Measurements from ENCODE around the gene TEX261. TPM values are rescaled to one million over a fixed set of nuclear protein-coding genes. Genes with fewer than 3 reads are reported as not detected.

The TEX261 gene
- polyA plus RNA-seq, 2 donors, result 17.5 to 23.9 TPM

DNA sequence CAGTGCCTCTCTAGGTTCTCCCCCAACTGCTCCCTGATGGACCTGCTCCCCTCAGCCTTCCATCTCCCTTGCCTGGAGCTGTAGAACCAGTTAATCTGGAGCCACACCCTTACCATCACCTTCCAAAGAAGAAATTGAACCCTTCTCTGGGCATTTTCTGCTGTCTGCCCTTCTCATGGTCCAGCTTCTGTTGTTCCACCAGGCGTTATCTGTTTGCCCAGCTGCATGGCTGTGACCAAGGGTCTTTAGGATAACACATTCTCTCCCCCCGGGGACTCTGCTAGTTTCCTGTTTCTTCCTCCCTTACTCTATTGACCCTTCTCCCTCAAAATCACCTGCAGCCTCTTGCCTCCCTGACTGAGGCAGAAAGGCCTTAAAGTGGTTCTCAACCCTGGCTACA lies 19.4 kb downstream of the TEX261 start:
- Histone ChIP-seq H3K9me3 (ENCODE audit: control insufficient read depth in 2 of 2, insufficient read depth in 1 of 2, low read depth in 1 of 2, low read length in 1 of 2) (no peaks in the 10 kb centered on the region), H3K27ac (ENCODE audit: low read depth in 2 of 2, low read length in 1 of 2) (no peak overlapping the region), H3K4me3 (ENCODE audit: low read depth in 1 of 2, low read length in 2 of 2) (no peak overlapping the region), H3K27me3 (ENCODE audit: control insufficient read depth in 1 of 2, insufficient read depth in 2 of 2, low read length in 2 of 2) (no peaks in the 10 kb centered on the region), H3K36me3 (ENCODE audit: control insufficient read depth in 2 of 2, insufficient read depth in 2 of 2, low read length in 1 of 2) (no peaks in the 10 kb centered on the region), H3K4me1 (ENCODE audit: control insufficient read depth in 2 of 2, insufficient read depth in 2 of 2, low read length in 1 of 2) (peaks cover 0 to 4% of the 10 kb centered on the region in 2 donors)
- 69 to 82% methylated on average over 2 of the region's 2 CpGs for WGBS, 2 donors

DNA sequence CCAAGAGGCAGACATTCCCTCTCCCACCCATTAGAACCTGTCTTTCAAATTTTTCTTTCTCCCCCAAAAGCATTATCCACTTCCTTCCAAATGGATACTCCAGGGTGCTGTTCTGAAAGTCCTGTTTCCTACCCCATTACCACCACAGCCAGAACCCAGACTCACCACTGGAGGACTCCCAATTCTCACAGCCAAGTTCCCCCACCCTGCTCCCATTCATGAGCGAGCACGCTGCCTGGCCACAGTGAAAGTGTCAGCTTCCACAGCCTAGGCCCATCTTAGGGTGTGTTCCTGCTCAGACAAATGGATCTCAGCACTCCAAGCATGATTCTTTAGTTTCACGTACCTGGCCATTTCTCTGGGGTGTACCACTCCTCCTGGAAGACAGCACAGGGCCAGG lies 20.1 kb downstream of the TEX261 start:
- Histone ChIP-seq H3K9me3 (ENCODE audit: control insufficient read depth in 2 of 2, insufficient read depth in 1 of 2, low read depth in 1 of 2, low read length in 1 of 2) (no peaks in the 10 kb centered on the region), H3K4me3 (ENCODE audit: low read depth in 1 of 2, low read length in 2 of 2) (no peak overlapping the region), H3K4me1 (ENCODE audit: control insufficient read depth in 2 of 2, insufficient read depth in 2 of 2, low read length in 1 of 2) (peaks cover 0 to 4% of the 10 kb centered on the region in 2 donors), H3K36me3 (ENCODE audit: control insufficient read depth in 2 of 2, insufficient read depth in 2 of 2, low read length in 1 of 2) (no peaks in the 10 kb centered on the region), H3K27ac (ENCODE audit: low read depth in 2 of 2, low read length in 1 of 2) (no peak overlapping the region), H3K27me3 (ENCODE audit: control insufficient read depth in 1 of 2, insufficient read depth in 2 of 2, low read length in 2 of 2) (no peaks in the 10 kb centered on the region)
- 94% methylated on average over 3 of the region's 3 CpGs for WGBS, 2 donors

DNA sequence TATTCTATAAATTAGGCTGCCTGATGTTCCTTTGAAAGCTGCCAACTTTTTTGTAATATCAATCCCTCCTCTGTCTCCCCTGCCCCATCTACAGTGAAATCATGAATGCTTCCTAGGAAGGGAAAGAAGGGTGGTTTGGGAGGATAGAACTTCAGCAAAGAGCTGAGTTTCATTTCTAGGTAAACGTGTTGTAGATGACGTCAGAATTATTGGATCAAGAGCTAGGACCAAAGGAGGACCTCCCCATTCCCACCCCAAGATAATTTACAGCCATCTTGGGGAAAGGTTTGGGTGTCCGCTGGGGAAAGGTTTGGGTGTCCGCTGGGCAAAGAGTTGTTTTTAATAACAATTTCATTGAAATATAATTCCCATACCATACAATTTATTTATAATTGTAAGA lies 27.5 kb downstream of the TEX261 start:
- Histone ChIP-seq H3K4me3 (ENCODE audit: low read depth in 1 of 2, low read length in 2 of 2) (no peak overlapping the region), H3K9me3 (ENCODE audit: control insufficient read depth in 2 of 2, insufficient read depth in 1 of 2, low read depth in 1 of 2, low read length in 1 of 2) (no peaks in the 10 kb centered on the region), H3K4me1 (ENCODE audit: control insufficient read depth in 2 of 2, insufficient read depth in 2 of 2, low read length in 1 of 2) (no peaks in the 10 kb centered on the region), H3K27ac (ENCODE audit: low read depth in 2 of 2, low read length in 1 of 2) (no peak overlapping the region), H3K36me3 (ENCODE audit: control insufficient read depth in 2 of 2, insufficient read depth in 2 of 2, low read length in 1 of 2) (no peaks in the 10 kb centered on the region), H3K27me3 (ENCODE audit: control insufficient read depth in 1 of 2, insufficient read depth in 2 of 2, low read length in 2 of 2) (no peaks in the 10 kb centered on the region)
- WGBS, 2 donors, result 54 to 63% methylated on average over 4 of the region's 4 CpGs

DNA sequence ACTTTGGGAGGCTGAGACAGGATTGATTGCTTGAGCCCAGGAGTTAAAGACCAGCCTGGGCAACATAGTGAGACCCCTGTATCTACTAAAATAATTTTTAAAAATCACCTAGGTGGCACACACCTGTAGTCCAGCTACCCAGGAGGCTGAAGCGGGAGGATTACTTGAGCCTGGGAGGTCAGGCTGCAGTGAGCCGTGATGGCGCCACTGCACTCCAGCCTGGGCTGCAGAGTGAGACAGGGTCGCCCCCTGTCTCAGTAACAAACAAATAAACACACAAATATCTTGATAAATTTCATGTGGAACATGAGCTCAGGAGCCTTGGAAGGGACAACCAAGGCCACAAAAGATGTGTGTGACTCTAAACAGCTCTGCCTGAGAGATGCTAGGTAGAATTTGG lies 28.0 kb downstream of the TEX261 start:
- H3K27me3 ChIP-seq (ENCODE audit: control insufficient read depth in 1 of 2, insufficient read depth in 2 of 2, low read length in 2 of 2), result no peaks in the 10 kb centered on the region
- H3K9me3 ChIP-seq (ENCODE audit: control insufficient read depth in 2 of 2, insufficient read depth in 1 of 2, low read depth in 1 of 2, low read length in 1 of 2), result no peaks in the 10 kb centered on the region
- no peak overlapping the region for H3K27ac ChIP-seq (ENCODE audit: low read depth in 2 of 2, low read length in 1 of 2)
- no peak overlapping the region for H3K4me3 ChIP-seq (ENCODE audit: low read depth in 1 of 2, low read length in 2 of 2)
- 67 to 68% methylated on average over 4 of the region's 4 CpGs for WGBS, 2 donors
- no peaks in the 10 kb centered on the region for H3K4me1 ChIP-seq (ENCODE audit: control insufficient read depth in 2 of 2, insufficient read depth in 2 of 2, low read length in 1 of 2)
- H3K36me3 ChIP-seq (ENCODE audit: control insufficient read depth in 2 of 2, insufficient read depth in 2 of 2, low read length in 1 of 2), result no peaks in the 10 kb centered on the region

DNA sequence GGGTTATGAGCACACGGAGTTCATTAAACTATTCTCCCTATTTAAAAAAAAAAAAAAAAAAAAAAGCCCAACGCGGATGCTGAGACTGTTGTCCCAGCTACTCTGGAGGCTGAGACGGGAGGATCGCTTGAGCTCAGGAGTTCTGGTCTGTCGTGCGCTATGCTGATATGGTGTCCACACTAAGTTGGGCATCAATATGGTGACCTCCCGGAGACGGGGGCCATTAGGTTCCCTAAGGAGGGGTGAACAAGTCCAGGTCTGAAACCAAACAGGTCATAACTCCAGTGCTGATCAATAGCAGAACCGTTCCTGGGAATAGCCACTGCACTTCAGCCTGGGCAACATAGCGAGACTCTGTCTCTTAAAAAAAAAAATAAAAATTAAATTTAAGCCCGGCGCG lies 29.2 kb downstream of the TEX261 start:
- Histone ChIP-seq H3K4me3 (ENCODE audit: low read depth in 1 of 2, low read length in 2 of 2) (no peak overlapping the region), H3K36me3 (ENCODE audit: control insufficient read depth in 2 of 2, insufficient read depth in 2 of 2, low read length in 1 of 2) (no peaks in the 10 kb centered on the region), H3K9me3 (ENCODE audit: control insufficient read depth in 2 of 2, insufficient read depth in 1 of 2, low read depth in 1 of 2, low read length in 1 of 2) (no peaks in the 10 kb centered on the region), H3K27ac (ENCODE audit: low read depth in 2 of 2, low read length in 1 of 2) (no peak overlapping the region), H3K27me3 (ENCODE audit: control insufficient read depth in 1 of 2, insufficient read depth in 2 of 2, low read length in 2 of 2) (no peaks in the 10 kb centered on the region), H3K4me1 (ENCODE audit: control insufficient read depth in 2 of 2, insufficient read depth in 2 of 2, low read length in 1 of 2) (no peaks in the 10 kb centered on the region)
- WGBS, 2 donors, result 68 to 69% methylated on average over 13 to 14 of the region's 14 CpGs

DNA sequence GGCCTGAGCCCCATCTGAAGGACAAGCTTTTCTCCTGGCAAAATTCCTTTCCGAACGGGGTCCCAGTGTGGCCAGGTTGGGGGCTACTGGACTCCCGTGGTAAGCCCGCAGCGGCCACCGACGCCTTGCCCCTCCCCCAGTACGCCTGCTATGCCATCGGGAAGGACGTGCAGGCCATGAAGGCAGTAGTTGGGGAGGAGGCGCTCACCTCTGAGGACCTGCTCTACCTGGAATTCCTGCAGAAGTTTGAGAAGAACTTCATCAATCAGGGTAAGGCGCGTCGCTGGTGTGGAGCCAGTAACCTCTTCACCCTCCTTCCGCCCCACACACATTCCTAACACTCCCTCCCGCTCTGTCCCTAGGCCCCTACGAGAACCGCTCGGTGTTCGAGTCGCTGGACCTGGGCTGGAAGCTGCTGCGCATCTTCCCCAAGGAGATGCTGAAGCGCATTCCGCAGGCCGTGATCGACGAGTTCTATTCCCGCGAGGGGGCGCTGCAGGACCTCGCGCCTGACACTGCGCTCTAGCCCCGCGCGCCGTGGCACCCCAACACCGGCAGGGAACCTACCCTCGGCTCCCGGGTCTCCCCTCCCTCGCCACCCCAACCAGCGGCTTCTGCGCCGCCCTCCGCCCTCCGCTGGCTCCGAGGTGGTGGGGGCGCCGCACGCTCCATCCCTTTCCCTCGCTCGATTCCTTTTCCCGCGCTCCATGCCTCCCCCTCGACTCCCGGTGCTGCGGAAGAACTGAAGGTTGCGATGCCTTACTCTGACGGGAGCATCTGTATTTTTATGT lies 29.9 kb downstream of the TEX261 start:
- Histone ChIP-seq H3K36me3 (ENCODE audit: control insufficient read depth in 2 of 2, insufficient read depth in 2 of 2, low read length in 1 of 2) (no peaks in the 10 kb centered on the region), H3K27ac (ENCODE audit: low read depth in 2 of 2, low read length in 1 of 2) (no peak overlapping the region), H3K4me1 (ENCODE audit: control insufficient read depth in 2 of 2, insufficient read depth in 2 of 2, low read length in 1 of 2) (no peaks in the 10 kb centered on the region), H3K9me3 (ENCODE audit: control insufficient read depth in 2 of 2, insufficient read depth in 1 of 2, low read depth in 1 of 2, low read length in 1 of 2) (no peaks in the 10 kb centered on the region), H3K27me3 (ENCODE audit: control insufficient read depth in 1 of 2, insufficient read depth in 2 of 2, low read length in 2 of 2) (no peaks in the 10 kb centered on the region), H3K4me3 (ENCODE audit: low read depth in 1 of 2, low read length in 2 of 2) (peak overlapping the region; percentile 42 to 43)
- WGBS, 2 donors, result 6 to 8% methylated on average over 57 to 59 of the region's 59 CpGs

DNA sequence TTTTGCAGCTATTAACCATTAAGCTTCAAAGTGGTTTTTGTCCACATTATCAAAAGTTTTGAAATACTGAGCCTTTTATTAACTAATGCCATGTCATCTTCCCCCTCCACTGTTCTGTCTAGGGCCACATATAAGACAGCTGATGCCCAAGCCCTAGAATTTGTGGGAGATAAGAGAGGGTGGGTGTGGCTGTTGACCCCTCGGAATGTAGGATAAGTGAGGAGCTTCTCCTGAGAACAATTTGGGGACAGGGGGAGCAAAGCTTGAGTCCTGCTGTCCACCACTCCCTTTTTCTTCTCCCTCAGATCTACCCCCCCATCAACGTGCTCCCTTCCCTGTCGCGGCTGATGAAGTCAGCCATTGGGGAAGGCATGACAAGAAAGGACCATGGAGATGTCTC lies 30.5 kb downstream of the TEX261 start:
- Histone ChIP-seq H3K27me3 (ENCODE audit: control insufficient read depth in 1 of 2, insufficient read depth in 2 of 2, low read length in 2 of 2) (no peaks in the 10 kb centered on the region), H3K4me3 (ENCODE audit: low read depth in 1 of 2, low read length in 2 of 2) (no peak overlapping the region), H3K27ac (ENCODE audit: low read depth in 2 of 2, low read length in 1 of 2) (no peak overlapping the region), H3K4me1 (ENCODE audit: control insufficient read depth in 2 of 2, insufficient read depth in 2 of 2, low read length in 1 of 2) (no peaks in the 10 kb centered on the region), H3K36me3 (ENCODE audit: control insufficient read depth in 2 of 2, insufficient read depth in 2 of 2, low read length in 1 of 2) (no peaks in the 10 kb centered on the region), H3K9me3 (ENCODE audit: control insufficient read depth in 2 of 2, insufficient read depth in 1 of 2, low read depth in 1 of 2, low read length in 1 of 2) (no peaks in the 10 kb centered on the region)
- 61 to 67% methylated on average over 4 of the region's 4 CpGs for WGBS, 2 donors

DNA sequence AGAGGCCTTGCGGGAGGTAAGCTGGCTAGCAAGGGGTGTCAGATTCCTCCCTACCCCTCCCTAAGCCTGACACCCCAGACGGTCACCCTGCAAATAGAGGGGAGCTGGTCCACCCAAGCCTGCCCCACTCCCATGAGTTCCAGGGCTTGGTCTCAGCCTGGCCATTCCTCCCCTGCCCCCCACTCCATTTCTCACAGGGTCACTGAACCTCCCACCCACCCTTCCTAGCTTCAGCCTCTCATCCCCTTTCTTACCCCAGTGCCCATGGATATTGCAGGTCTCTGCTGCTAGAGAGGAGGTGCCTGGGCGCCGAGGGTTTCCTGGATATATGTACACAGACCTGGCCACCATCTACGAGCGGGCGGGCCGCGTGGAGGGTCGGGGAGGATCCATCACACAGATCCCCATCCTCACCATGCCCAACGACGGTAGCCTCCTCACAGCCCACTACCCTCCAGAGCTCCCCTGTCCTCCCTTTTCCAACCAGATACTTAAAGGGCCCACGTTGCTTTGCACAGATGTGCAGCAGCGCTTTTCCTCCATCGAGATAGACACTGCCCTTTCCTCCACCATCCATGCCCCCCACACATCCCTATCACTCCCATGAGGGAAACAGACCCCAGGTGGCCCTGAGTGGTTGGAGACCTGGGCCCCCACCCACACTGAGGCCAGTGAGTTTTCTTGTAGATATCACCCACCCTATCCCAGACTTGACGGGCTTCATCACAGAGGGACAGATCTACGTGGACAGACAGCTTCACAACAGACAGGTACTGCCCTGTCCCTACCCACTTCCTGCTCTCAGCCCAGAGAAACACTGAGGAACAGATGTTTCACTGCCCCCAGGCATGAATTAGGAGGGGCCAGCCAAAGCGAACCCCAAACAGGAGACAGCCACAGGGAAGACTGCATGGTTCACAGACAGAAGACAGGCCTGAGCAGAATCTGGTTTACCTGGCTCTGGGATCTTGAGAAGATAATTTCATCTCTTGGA lies 31.5 kb downstream of the TEX261 start:
- Histone ChIP-seq H3K36me3 (ENCODE audit: control insufficient read depth in 2 of 2, insufficient read depth in 2 of 2, low read length in 1 of 2) (no peaks in the 10 kb centered on the region), H3K9me3 (ENCODE audit: control insufficient read depth in 2 of 2, insufficient read depth in 1 of 2, low read depth in 1 of 2, low read length in 1 of 2) (no peaks in the 10 kb centered on the region), H3K4me3 (ENCODE audit: low read depth in 1 of 2, low read length in 2 of 2) (no peak overlapping the region), H3K27ac (ENCODE audit: low read depth in 2 of 2, low read length in 1 of 2) (no peak overlapping the region), H3K4me1 (ENCODE audit: control insufficient read depth in 2 of 2, insufficient read depth in 2 of 2, low read length in 1 of 2) (no peaks in the 10 kb centered on the region), H3K27me3 (ENCODE audit: control insufficient read depth in 1 of 2, insufficient read depth in 2 of 2, low read length in 2 of 2) (no peaks in the 10 kb centered on the region)
- WGBS, 2 donors, result 64 to 70% methylated on average over 18 of the region's 18 CpGs

DNA sequence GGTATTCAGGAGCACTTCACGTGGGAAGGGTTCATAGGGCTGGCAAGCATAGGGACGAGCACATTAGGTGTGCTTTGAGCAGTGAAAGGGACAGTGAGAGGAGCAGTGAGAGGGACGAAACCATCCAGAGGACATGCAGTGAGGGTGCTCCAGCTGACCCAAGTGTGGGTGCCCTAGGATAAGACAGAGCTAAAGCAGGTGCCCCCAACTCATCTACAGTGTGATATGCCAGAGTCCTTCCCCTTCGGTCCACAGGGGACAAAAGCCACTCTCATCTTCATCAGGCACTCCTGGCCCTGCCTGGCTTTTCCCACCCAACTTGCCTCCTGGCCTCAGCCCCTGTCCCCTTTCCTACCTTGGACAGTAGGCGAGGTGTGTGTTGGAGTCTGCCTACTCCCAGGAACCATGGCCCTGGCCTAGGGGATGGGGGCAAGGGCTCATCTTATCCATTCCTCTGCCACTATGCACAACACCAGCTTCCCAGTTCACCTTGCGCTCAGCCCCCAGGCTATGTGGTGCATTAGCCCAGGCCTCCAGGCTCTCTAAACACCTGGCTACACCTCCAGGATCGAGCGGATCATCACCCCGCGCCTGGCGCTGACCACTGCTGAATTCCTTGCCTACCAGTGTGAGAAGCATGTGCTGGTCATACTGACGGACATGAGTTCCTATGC lies 32.3 kb downstream of the TEX261 start:
- H3K36me3 ChIP-seq (ENCODE audit: control insufficient read depth in 2 of 2, insufficient read depth in 2 of 2, low read length in 1 of 2), result no peaks in the 10 kb centered on the region
- H3K27ac ChIP-seq (ENCODE audit: low read depth in 2 of 2, low read length in 1 of 2), result no peak overlapping the region
- no peak overlapping the region for H3K4me3 ChIP-seq (ENCODE audit: low read depth in 1 of 2, low read length in 2 of 2)
- H3K27me3 ChIP-seq (ENCODE audit: control insufficient read depth in 1 of 2, insufficient read depth in 2 of 2, low read length in 2 of 2), result no peaks in the 10 kb centered on the region
- H3K9me3 ChIP-seq (ENCODE audit: control insufficient read depth in 2 of 2, insufficient read depth in 1 of 2, low read depth in 1 of 2, low read length in 1 of 2), result no peaks in the 10 kb centered on the region
- H3K4me1 ChIP-seq (ENCODE audit: control insufficient read depth in 2 of 2, insufficient read depth in 2 of 2, low read length in 1 of 2), result no peaks in the 10 kb centered on the region
- 82 to 85% methylated on average over 12 of the region's 12 CpGs for WGBS, 2 donors

All from esophagus (tissue), 2 donors.